A172 (cell line): ENCODE measurements around the gene IFI6. TPM values are rescaled to one million over a fixed set of nuclear protein-coding genes. Genes with fewer than 3 reads are reported as not detected.
"Not testable (repeated sequence)": the region's sequence is repeated elsewhere in the genome, so short reads cannot be mapped to it uniquely, and the experiment has no call there.

Experiments
- DNase-seq: peaks from one replicate; pipeline ENCODE4 v3.0.0-alpha.2; 2015; ENCODE audit warnings: low spot score
- total RNA-seq: library from RNA; depleted of rRNA; stranded (reverse); fragments of >200 nt; shearing (Covaris generic); gene quantifications from 2 replicates; pipeline ENCODE4 v1.2.3, GENCODE V29; 2014

The IFI6 gene
- total RNA-seq, 1 experiment from 2014 or later = 24.9 TPM

DNA sequence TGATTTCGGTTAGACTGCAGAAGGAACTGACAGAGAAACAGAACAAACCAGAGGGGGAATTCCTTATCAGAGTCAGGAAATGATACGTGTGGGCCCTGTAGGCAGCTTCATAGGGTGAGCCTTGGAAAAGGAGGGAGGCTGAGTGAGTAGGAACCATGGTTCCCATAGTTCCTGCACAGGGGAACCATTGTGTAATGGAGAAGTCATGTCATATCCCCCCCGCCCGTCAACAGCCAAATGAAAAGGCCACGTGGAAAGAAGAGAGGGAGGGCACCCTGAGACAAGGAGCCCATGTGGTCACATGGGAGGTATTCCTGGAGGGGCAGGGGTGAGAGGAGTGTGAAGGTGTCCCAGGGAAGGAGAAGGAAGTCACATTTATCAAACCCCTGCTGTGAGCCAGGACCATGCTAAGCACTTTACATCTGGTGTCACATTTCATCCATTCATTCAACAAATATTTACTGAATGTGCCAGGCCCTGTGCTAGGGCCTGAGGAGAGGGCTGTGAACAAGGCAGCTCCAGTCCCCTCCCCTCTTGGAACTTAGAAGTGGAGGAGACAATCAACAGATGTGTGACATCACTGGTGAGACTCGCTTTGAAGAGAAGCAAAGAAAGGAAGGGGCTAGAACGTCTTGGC is 21.3 kb downstream of the IFI6 start:
- no peak for DNase-seq

GRCh38 chr1:27650171-27650538 is 21.8 kb downstream of the IFI6 start:
- DNase-seq = no peak

DNA sequence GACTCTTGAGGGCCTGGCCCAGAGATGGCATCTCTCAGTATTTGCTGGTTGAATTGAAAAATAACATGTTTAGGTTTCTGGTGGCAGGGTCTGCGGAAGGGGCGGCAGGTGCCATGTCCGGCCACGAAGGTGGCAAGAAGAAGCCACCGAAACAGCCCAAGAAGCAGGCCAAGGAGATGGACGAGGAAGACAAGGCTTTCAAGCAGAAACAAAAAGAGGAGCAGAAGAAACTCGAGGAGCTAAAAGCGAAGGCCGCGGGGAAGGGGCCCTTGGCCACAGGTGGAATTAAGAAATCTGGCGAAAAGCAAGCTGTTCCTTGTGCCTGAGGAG is 22.7 kb downstream of the IFI6 start:
- DNase-seq = no peak

DNA sequence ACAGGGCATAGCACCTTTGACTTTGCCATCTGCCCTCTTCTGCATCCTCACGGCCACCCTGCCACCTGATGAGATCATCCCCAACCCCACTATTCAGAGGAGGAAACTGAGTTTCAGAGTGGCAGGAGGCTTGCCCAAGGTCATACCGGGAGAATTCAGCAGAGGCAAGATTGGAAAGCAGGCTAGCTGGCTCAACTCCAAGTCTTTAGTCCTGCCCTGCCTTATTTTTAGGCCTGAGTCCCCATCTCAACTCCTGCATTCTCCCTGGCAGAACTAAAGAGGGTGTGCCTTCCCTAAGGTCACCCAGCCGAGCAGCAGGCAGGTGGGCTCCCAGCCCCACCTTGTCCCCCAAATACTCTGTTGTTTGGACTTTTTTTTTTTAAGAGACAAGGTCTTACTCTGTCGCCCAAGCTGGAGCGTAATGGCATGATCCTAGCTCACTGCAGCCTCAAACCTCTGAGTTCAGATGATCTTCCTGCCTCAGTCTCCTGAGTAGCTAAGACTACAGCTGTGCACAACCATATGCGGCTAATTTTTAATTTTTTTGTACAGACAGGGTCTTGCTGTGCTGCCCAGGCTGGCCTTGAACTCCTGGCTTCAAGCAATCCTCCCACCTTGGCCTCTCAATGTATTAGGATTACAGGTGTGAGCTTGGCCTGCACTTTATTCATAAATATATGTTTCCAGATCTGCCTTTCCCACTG is 23.2 kb downstream of the IFI6 start:
- DNase-seq = no peak

GRCh38 chr1:27647328-27647727 is 24.7 kb downstream of the IFI6 start:
- DNase-seq = no peak

DNA sequence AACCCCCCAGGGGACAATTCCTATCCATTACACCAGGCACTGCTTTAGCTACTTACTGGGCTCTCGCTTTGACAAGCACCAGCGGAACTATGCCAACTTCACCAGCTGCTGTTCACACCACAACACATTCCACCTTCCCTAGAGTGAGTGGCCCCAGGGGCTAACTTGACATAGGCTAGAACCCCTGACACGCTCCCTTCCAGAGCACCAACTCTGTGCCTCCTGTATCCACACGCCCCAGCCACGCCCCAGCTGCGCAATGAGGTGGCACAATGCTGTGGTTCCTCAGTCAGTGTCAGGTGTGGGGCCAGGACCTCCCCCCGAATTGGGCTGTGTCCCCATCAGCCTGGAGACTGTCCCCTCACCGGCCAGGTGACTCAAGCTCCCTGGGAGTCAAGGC is 25.3 kb downstream of the IFI6 start:
- no peak for DNase-seq

GRCh38 chr1:27645071-27645415 is 26.9 kb downstream of the IFI6 start:
- DNase-seq = no peak

DNA sequence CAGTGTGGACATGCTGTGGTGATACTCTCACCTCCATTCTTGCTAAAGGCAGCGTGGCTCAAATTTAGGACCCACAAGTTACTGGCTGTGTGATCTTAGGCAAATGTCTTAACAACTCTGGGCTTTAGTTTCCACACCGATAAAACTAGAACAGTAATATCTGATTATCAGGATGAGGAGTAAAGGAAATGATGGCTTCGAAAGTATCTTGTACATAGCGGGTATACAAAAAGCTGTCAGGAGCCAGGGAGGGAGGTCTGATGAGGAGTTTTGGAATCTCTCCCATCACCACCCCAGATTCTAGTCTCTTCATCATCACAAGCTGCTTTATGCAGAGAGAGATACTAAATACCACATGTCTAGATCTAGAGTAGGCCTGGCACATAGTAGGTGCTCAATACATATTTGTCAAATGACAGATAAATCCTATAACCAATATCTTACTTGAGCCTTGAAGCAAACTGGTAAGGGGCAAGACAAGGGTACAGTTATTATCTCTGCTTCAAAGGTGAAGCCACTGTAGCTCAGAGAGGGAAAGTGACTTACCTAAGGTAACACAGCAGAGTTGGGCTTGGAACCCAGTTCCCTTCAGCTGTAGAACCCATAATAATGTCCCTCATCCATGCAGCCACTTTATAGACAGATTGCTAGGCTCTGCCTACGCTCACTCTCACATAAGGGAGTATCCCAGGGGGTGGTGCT is 27.5 kb downstream of the IFI6 start:
- DNase-seq = no peak

DNA sequence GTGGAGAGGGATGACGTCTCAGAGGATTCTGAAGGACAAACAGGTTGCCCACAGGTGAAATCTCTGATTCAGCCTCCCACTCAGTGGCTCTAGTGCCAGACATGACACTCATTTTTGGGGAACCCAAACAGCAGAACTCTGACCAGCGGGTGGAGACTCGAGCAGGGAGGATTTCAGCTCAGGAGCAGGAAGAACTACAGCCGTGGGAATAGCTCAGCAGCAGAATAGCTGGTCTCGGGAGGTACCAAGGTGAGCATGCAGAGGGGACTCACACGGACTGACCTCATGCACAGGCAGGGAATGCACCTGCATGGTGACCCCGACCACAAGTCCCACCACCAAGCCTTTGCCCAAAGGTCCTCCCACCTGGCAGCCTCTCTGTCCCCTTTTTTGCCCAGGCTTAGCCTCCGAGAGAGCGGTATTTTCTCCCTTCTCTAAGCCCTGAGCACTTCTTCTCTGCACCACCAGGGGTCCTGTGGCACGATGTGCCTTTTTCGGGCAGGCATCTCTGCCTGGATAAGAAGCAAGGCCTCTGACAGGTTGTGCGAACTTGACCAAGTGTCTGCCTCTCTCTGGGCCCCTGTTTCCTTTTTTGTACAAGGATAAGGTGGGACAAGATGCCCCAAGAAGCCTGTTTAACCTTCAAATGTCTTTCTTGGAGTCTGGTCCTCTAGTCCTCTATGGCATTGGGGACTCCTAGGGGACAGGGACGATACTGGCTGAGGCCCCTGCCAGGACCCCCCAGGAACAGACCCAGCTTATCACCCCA is 28.2 kb downstream of the IFI6 start:
- DNase-seq = no peak

DNA sequence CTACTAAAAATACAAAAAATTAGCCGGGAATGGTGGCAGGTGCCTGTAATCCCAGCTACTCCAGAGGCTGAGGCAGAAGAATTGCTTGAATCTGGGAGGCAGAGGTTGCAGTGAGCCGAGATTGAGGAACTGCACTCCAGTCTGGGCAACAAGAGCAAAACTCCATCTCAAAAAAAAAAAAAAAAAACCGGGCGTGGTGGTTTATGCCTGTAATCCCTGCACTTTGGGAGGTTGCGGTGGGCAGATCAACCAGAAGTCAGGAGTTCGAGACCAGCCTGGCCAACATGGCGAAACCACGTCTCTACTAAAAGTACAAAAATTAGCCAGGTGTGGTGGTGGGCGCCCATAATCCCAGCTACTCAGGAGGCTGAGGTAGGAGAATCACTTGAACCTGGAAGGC is 31.5 kb downstream of the IFI6 start:
- not testable (repeated sequence) for DNase-seq

DNA sequence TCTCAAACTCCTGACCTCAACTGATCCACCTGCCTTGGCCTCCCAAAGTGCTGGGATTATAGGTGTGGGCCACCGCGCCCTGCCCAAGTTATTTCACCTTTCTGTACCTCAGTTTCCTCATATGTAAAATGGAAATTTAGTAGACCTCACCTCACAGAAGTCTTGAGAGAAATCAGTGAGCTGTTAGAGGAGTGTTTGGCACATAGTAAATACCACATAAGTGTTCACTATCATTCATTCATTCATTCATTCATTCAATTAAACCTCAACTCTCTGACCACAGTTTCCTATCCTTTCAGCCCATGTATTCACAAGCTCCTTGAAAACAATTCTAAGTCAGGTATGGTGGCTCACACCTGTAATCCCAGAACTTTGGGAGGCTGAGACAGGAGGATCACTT is 33.2 kb downstream of the IFI6 start:
- DNase-seq = no peak

DNA sequence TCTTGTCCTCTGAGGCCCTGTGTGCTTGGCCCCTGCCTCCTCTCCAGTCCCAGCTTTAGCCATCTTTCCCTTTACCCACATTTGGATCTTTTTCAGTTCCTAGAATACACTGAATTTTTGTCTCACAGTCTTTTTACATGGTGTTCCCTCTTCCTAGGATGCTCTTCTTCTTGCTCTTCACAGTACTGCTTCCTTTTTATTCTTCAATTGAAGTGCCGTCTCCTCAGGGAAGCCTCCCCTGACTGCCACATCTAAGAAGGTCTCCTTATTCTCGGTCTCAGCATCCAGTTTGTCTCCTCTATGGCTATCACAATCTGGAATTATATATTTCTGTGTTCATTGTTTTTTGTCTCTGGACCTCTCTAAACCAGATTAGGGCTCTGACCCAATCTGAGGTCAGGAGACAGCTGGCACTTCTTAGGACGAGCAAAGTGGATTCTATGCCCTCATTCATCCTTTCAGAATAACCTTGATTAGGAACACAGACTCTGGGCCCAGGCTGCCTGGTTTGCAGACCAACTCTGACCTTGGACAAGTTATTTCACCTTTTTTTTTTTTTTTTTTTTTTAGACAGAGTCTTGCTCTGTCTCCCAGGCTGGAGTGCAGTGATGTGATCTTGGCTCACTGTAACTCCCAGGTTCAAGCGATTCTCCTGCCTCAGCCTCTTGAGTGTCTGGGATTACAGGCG is 33.8 kb downstream of the IFI6 start:
- no peak for DNase-seq

- DNase-seq = no peak
Observed at GRCh38 chr1:27635396-27636142, 36.4 kb downstream of the IFI6 start.

GRCh38 chr1:27634985-27635367 is 37.0 kb downstream of the IFI6 start, which contains the start of gene FGR:
FGR (minus strand) TSS chr1:27635185; CDS start chr1:27623916, 11,269 bp downstream.
- DNase-seq = no peak

GRCh38 chr1:27634177-27634984 is 37.6 kb downstream of the IFI6 start:
- no peak for DNase-seq

GRCh38 chr1:27633640-27634176 is 38.3 kb downstream of the IFI6 start:
- DNase-seq = no peak

- DNase-seq = no peak
Observed at GRCh38 chr1:27633298-27633610, 38.7 kb downstream of the IFI6 start.

DNA sequence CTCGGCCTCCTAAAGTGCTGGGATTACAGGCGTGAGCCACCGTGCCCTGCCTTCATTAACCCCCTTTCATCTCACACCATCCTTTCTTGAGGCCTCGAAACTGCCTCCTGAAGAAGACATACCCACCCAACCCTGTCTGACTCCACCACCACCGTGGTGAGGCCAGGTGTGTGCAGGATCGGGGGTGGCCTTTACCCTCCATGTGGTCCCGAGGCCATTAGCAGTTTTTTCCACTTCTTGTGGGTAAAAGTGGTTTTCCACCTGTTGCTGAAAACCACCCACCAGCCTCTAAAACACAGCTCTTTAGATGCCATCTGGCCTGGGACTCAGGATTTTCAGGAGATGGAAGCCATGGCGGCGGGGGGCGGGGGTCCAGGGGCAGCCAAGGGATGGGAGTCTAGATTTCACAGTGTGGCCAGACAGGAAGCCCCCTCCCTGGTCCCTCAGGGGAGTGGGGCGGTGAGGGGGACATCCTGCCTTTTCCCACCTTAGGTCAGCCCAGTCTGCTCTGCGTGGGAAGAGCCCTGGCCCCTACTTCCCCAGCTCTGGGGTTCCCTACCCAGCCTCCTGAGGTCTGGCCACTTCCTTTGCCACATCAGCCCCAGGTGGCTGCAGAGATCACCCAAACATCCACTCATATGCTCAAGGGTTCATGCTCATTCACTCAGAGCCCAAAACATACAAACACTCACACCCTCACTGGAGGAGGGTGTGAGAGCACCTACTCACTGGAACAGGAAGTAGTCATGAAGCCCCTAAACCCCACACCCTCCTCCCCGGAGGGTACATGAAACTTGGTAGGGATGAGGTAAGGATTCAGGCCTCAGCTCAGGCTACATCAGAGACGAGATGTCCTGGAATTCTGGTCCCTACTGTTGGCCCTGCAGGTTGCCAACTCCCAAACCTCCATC is 39.4 kb downstream of the IFI6 start:
- DNase-seq = no peak

DNA sequence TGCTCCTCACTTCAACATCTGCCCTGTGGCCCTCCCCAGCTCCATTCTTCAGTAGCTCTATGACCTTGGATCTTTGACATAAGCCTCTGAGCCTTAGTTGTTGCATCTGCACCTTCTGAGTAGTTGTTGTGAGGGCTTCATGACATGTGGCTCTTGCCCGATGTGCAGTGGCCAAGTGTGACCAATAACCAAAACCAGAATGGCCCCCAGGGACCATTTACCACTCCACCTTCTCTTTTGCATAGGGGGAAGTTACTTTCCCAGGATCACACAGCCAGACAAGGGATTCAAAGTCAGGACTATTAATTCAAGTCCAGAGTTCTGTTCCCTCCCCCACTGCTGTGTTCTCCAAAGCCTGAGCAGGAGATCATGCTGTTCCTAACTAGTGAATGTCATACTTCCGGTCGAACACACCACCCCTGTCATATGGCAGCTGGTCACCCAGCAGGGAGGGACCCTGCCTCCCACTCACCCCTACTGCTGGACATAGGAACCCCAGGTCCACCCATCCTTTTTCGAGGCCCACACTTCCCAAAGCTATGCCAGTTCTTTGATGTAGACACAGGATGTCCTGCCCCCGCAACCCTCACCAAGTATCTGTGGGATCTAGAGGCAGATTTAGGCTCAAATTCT is 41.0 kb downstream of the IFI6 start:
- no peak for DNase-seq
